GM20000 (cell line): ENCODE results near the gene HYLS1.

ENCODE experiments used
- DNase-seq: peaks from one replicate; pipeline ENCODE4 v3.0.0; 2012; ENCODE audit warnings: low spot score
- TF ChIP-seq, protein P1 (sequence below): IDR thresholded peaks from 2 replicates; pipeline ENCODE4 v1.5.1; 2012; ENCODE audit warnings: mild to moderate bottlenecking, control low read depth; ENCODE audit errors: extremely low read depth, missing control alignments

Gene HYLS1

DNA sequence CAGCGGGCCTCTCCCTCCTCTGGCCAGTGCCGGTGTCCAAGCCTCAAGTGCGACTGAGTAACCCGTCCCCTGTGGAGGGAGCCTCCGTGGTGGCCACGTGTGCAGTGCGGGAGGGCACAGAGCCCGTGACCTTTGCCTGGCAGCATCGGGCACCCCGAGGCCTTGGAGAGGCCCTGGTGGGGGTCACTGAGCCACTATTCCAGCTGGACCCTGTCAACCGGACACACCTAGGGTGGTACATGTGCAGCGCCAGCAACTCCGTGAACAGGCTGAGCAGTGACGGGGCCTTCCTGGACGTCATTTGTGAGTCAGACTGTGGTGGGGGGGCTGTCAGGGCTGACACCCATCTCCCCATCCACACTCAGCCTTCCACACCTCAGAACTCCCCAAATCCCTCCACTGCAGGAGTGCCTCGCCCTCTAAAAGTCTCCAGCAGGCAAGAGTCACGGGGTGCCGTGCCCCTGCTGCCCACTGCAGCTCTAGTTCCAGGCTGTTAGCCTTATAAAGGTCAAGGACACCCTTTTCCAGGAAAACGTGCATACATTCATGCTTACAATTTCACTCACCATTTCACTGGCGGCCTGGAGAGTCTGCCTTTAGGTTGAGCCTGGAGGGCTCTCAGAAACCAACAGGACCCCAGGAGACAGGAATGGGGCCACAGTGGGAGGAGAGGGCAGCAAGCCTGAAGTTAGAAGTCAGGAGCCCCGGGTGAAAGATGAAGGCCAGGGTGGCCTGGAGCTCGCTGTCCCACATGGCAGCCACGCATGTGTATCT lies 61.0 kb downstream of the HYLS1 start:
- TF ChIP-seq, protein P1, sequence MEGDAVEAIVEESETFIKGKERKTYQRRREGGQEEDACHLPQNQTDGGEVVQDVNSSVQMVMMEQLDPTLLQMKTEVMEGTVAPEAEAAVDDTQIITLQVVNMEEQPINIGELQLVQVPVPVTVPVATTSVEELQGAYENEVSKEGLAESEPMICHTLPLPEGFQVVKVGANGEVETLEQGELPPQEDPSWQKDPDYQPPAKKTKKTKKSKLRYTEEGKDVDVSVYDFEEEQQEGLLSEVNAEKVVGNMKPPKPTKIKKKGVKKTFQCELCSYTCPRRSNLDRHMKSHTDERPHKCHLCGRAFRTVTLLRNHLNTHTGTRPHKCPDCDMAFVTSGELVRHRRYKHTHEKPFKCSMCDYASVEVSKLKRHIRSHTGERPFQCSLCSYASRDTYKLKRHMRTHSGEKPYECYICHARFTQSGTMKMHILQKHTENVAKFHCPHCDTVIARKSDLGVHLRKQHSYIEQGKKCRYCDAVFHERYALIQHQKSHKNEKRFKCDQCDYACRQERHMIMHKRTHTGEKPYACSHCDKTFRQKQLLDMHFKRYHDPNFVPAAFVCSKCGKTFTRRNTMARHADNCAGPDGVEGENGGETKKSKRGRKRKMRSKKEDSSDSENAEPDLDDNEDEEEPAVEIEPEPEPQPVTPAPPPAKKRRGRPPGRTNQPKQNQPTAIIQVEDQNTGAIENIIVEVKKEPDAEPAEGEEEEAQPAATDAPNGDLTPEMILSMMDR = no peak
- DNase-seq = no peak

DNA sequence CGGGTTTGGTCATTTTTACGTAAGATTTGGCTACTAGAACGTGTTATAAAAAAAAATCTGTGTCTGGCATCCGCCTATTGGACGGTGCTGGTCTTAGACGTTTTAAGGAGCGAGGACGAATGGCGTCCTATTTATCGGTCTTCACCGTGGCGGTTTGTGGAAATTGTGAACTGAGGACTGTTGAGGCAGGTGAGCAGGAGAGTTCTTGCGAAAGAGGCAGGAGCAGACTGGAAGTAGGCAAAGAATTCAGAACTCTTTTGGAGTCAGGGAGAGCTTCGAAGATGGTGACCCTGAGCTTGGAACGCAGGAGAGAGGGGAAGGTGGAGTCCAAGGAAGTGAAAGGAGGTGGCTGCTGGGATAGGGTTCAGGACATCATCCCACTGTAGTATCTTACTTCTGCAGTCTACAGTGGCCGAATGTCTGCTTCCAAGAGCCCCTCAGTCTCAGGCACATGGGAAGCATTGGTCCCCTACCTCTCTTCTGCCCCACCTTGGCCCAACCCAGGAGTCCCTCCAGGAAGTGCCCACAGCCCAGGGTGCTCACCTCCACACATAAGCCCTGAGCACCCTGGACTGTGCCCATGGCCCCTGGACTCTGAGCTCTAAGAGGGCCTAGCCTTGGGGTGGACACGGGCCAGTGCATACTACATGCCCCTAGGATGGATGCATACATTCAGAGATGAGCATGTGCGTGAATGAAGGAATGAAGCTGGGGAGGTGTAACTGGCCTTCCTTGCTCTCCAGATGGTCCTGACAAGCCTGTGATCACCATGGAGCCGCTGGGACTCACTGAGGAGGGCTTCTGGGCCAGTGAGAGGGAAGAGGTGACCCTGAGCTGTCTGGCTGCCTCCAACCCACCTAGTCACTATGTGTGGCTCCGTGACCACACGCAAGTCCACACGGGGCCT lies 62.1 kb downstream of the HYLS1 start:
- DNase-seq = no peak
- TF ChIP-seq, protein P1 = no peak

DNA sequence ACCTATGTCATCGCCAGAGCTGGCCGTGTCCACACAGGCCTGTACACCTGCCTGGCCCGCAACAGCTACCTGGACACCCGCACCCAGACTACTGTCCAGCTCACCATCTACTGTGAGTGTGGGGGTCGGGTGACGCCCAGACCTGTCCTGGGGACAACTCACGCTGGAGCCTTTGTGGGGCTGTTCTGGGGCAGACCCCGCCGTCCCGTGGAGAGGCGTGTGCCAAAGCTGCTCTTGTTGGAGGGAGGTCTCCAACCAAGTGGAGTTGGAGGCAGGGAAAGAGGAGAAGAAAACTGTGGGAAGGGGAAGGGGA lies 62.7 kb downstream of the HYLS1 start:
- TF ChIP-seq, protein P1 = no peak
- DNase-seq = no peak
